ENCODE data around the gene PAX5.
"Not testable (repeated sequence)": the region's sequence is repeated elsewhere in the genome, so short reads cannot be mapped to it uniquely, and the experiment has no call there.

PAX5 gene

DNA sequence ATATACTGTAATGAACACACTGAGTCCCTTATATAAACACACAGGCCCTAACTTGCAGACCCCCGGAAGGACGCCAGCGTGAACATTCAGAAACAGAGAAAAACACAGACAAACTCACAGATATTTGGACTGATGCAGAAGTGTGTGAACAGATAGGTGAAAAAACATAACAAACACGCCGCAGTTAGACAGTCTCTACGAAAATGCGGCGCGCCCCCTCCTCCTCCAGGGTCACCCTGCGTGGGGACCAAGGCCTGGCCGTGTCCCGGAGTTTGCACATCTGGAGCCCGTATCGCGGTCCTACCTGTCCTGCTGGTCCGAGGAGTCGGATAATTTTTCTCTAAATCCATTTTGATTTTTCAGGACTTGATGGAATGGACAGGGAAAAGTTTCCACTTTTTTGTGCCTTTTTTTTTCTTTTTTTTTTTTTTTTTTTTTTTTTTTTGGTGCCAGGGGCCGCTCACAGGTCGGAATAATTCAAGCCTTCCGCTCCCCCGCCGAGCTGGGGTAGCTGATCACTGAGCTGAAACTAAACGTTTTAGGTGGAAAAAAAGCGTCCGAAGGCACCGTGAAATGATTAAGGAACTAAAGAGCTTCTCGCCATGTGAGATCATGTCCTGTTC lies at the start of gene PAX5:
Gene PAX5 (minus strand): TSS at position 587 of the 623 bp plus-strand sequence. CDS start 237 bp downstream, at position 350.
- DNase-seq: no peak

DNA sequence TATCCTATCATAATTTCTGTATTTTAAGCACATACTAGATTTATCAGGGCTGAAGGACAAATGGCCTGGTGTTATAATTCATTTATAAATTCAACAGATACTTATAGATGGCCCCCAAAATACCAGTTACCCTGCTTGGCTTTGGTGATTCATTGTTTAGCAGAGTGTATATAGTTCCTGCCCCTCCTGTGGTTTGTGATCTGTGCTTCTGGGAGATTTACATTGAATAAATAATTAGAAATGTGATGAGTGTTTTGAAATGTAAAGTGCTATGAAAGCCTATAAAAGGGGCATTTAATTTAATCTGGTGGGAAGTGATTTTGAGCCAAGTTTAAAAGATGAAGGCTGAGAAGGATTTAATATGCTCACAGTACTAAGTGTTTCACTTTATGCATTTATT lies 49.6 kb upstream of the PAX5 start:
- no peak for DNase-seq

DNA sequence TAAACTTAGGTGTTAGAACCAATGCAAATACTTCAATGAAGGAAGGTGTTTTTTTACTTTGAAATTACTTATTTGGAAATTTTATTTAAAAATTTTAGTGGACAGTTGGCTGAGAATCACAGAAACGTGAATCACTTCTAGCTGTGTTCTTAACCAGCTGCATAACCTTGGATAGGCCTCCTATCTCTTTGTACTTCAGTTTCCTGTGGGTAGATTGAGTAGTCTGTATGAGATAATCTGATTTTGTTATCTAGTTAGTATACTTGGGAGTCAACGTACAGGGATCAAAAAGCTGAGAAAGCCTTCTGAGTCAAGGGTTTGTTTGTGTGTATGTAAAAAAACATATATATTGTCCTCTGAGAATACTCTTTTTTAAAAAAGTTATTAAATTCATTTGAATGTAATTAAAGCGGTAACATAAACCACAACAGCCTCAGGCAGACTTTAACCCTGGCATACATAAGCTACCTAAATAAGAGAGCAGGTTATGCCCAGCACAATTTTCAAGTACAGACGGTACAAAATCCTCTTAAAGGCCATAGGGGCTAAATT lies 48.2 kb upstream of the PAX5 start:
- DNase-seq: no peak

DNA sequence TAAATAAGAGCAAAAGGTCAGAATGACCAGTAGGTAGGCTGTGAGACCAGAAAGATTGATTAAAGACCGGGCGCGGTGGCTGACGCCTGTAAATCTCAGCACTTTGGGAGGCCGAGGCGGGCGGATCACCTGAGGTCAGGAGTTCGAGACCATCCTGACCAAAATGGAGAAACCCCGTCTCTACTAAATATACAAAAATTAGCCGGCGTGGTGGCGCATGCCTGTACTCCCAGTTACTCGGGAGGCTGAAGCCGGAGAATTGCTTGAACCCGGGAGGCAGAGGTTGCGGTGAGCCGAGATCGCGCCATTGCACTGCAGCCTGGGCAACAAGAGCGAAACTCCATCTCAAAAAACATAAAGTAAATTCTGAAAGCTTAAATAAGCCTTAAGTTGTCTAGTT lies 47.4 kb upstream of the PAX5 start:
- DNase-seq: not testable (repeated sequence)

DNA sequence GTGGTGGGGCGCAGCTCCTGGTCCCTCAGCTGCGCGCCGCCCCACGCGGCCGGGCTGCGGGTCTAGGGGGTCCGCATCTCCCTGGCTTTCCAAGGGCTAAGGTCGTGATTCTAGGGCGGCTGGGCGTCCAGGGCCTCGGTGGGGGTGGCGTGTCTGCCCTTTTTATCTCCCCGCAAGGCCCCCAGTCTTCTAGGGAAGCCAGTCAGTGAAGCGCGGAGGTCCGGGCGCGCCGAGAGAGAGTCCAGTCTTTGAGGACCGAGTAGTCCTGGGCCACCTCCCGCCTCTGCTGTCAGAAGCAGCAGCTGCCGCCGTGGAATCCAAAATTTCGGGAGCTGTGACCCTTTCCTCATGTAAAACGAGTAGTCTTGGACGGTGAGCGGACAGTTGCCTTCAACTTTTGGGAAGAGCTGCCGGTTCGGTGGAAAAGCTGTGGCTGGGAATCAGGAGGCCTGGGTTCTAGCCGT lies 46.1 kb upstream of the PAX5 start:
- DNase-seq: peak in 11 of 14 donors; percentile 14 to 60 (median 30)

DNA sequence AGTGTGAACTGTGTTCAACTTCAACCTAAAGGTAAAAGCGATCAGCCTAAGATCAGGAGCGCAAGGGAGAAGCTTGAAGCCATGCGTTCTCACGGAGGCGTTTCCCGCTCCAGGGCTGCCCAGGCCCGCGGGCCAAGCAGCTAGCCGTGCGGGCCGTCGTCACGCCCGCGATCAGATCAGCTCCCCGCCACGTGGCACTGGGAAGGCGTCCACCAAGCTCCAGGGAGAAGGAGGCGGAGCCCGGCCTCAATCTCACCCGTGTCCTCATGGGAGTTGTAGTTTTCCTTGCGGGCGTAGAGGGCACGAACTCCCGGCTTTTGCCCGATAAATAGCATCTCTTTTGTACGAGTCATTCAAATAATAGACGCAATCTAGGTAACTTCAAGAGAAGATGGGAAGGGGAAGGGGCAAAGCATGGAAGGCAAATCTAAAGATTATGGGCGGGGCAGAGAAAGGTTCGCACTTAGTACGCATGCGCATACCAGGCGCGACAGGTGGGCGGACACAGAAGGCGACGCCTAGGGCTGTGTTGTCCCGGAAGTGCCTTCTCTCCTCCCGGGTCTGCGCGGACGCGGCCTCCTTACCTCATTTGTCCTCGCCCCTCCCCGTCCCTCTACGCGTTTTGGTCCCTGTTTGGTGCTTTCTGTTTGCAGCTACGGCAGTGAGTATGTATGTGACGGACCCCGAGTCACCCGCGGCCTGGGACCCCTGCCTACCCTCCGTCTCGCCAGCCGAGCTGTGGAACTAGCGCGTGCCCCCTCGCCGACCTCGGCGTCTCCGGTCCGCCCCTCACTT lies 45.5 kb upstream of the PAX5 start:
- peak; percentile 39 to 99 (median 92) for DNase-seq

DNA sequence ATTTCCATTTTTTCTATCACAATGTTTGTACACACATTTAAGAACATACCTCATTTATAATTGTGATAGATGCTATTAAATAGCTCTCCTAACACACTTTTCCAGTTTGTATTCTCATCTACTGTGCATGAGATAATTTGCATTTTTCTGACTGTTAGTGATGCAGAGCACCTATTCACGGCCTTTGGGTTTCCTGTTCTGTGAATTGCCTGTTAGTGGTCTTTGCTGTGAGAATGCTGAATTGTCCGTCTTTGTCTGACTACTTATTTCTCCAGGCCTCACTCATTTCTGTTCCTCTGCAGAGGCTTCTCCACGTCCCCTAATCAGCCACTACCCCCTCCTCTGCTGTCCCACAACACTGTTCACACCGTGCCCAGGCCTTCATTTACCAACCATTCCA lies 40.7 kb upstream of the PAX5 start:
- DNase-seq: not testable (repeated sequence)

DNA sequence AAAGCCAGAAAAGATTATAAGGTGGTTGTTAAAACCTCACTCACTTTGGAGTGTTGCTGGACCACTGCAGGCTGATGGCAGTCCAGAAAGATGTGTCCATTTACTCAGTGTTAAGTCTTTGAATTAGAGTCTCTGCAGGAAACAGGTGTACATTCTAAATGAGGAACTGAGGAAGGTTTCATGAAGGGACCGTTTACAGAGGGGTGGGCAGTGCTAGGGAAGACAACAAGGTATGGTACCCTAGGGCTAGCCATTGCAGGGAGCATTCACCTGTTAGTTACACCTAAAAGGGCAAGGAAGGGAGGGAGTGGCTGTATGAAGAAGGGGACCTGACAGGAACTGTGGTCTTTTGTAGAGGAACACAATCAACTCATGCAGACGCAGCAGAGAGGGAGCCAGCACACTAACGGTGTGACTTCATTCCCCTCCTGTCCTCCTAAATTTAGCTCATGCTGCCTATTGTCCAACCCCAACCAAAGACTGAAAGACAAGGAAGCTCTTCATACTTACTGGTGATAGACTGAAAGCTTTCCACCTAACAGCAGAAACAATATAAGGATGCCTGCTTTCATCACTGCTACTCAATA lies 32.2 kb upstream of the PAX5 start:
- no peak for DNase-seq

DNA sequence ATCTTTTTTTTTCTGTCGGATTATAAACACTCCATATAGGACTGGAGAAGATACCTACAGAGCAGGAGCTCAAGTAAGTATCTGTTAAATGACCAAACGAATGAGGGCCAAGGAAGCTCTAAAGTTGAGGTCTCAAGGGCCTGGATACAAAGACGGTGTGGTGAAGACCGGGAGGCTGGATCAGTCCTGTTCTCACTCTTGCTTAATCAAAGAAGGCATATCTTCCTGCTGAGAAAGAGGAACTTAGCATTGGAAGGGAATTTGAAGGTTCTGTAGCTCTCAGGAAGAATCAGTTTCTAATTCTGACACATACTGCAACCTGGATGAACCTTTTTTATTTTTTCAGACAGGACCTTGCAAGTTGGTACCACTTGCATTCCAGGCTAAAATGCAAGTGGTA lies 28.3 kb upstream of the PAX5 start:
- no peak for DNase-seq

DNA sequence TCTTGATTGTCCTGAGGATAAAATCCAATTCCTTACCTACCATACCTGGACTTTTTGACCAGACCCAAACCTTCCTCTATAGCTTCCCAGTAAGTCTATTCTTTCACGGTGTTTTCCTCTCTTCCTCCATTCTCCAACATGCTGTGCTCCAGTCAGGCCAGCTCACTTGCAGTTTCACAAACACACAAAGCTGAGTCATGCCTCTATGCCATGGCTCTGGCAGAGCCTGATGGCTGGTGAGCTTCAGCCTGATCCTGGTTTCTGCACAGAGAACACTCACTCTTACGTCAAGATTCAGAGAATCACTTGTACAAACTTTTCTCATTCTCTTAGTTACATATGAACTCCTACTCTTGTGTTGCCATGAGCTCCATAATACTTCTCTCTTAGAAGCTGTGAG lies 27.7 kb upstream of the PAX5 start:
- DNase-seq: no peak

DNA sequence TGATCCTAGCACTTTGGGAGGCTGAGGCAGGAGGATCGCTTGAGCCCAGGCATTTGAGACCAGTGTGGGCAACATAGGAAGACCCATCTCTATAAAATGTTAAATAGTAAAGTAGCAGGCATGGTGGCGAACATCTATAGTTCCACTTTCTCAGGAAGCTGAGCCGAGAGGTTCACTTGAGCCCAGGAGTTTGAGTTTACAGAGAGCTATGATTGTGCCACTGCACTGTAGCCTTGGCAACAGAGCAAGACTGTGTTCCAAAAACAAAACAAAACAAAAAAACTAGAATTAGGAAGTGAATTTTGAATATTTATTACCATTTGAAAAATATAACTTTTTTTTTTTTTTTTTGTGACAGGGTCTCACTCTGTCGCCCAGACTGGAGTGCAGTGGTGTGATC lies 26.8 kb upstream of the PAX5 start:
- no peak for DNase-seq

DNA sequence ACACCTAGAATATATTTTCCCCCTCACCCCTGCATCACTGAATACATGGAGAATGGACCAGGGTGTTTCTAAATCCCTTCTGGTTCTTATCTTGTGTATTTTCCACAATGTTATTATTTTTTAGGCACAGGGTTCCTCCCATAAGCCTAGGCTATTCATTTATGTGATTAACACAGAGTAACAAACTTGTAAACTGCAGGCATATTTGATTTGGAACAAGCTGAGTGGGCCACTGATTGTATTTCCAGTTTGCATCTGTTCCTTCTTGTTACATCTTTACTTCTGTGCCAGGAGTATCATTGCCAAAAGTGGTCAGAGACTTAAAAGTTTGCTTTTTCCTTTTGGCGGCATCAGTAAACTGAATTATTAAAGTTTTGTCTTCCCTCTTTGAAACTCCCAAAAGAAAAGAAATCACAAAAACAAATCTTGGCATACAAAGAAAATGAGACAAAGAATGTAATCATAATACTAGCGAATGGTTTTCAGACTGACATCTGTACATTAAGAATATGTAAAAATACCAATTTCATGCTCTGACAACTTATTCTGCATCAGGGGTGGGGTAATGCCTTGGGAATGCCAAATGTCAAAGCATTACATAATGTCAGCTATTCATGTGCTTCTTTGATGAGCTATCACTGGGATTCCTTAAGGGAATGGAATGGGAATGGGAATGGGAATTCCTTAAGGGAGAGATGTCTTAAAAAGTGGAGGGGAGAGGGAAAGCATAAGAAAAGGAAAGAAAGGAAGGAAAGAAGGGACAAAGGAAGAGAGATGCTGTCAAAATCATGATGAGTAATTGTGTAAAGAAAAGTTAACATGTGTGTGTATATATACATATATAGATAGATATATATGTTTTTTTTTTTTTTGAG lies 22.2 kb upstream of the PAX5 start:
- DNase-seq: no peak

DNA sequence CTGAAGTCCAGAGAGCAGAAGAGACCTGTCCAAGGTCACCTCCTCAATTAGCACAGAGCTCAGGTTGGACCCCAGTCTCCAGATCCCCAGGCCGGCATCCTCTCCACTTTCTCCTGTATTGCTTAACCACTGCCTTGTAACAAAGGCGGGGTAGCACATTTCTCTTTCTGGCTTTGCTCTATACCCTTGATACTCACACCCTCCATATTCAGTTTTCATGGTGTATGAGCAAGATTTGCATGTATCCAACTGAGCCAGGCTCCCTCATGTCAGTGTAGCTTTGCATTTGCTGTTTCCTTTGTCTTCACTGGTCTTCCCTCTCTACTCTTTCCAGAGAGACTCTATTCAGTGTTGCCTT lies 20.3 kb upstream of the PAX5 start:
- DNase-seq: not testable (repeated sequence)

DNA sequence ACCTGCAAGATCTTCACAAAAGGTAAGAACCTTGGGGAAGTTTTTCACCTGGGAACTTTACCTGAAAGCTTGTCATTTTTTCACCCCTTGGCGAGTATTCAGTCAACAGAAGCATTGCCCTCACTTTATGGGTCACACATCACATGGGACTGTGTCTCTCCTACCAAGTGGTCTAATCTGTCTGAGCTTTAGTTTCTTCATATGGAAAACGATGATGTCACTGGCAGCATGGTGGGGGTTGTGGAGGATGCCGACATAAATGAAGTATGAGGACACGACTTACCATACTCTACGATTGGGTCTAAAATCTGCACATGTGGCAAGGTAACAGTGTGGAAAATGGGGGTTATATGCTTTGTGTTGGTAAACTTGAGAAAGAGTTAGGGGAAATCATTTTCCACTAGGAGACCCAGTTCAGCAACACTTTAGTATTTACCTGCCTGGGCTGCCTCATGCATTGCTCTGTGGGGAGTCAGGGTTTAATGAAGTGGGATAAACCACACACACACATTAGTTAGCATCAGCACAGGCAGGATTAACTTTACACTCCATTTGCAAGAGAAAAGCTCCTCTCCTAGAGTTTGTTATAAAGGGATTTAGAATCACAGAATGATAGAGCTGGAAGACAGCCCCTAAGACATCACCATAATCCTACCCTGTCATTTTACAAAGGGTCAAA lies 19.8 kb upstream of the PAX5 start:
- DNase-seq: no peak

DNA sequence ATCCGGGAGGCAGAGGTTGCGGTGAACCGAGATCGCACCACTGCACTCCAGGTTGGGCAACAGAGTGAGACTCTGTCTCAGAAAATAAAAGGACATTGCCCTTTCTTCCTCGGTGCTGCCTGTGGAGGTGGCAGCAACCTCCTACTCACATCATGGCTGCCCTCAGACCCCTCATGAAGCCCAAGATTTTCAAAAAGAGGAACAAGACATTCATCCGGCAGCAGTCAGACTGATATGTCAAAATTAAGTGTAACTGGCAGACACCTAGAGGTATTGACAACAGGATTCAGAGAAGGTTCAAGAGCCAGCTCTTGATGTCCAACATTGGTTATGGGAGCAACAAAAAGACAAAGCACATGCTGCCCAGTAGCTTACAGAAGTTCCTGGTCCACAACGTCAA lies 12.6 kb upstream of the PAX5 start:
- DNase-seq: no peak

DNA sequence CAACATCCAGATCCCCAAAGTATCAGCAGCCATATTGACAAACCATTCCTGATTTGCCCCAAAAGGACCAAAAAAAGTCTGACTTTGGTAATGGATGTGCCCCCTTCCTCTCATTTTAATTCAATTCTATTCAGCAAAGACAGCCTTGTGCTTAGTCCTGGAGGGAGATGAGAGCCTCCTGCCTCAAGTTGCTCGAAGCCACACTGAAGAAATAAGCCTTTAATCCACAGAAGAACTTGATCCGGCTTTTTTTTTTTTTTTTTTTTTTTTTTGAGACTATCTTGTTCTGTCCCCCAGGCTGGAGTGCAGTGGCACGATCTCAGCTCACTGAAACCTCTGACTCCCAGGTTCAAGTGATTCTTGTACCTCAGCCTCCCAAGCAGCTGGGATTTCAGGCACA lies 8.4 kb upstream of the PAX5 start:
- DNase-seq: no peak

DNA sequence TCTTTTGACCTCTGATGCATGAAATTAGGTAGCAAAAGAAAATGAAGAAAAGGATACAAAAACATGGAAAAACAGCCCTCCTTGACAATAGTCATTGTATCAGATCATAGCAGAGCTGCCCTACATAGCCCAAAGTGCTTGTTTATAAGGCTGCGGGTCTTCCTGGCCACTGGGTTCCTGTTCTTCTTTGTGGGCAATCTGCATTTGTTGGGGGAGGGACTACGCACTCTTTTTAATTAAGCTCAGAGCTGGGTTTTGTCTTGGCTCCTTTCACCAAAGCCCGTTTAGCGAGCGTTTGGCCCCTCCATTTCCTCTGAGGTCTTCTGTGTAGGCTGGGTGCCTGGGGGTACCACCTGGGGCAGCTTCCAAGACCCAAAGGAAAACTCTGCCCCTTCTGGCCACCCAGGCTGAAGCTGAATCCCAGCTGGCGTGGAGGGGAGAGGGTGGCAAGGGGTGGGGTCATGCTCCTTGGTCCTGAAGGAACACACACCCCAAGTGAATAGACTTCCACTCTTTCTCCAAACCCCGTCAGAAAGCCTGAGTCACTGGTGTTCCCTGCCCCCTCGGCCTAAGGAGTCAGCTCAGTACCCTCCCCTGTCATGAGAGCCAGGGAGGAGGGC lies 6.5 kb upstream of the PAX5 start:
- no peak for DNase-seq

DNA sequence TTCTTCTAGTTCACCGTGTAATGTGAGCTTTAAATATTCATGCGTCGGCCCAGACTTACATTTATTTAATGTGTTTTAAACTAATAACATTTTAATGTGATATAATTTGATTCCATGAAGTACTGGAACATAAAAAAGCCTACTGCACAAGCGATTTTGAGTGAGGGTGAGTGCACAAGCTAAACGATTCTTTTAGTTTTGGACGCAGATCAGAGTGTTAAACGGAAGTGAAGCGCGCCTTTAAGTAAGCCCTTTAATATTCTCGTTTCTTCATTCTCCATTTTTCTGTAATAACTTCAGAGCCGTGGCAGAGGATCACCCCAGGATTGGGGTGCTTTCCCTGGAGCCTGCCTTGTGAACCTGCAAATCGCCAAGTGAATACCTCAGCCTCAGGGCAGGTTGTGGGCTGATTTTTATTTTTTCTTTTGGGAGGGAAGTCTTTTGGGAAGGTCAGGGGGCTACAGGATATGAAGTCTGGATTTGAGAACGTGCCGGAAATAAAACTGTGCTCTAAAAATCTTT lies 4.9 kb upstream of the PAX5 start:
- DNase-seq: no peak

DNA sequence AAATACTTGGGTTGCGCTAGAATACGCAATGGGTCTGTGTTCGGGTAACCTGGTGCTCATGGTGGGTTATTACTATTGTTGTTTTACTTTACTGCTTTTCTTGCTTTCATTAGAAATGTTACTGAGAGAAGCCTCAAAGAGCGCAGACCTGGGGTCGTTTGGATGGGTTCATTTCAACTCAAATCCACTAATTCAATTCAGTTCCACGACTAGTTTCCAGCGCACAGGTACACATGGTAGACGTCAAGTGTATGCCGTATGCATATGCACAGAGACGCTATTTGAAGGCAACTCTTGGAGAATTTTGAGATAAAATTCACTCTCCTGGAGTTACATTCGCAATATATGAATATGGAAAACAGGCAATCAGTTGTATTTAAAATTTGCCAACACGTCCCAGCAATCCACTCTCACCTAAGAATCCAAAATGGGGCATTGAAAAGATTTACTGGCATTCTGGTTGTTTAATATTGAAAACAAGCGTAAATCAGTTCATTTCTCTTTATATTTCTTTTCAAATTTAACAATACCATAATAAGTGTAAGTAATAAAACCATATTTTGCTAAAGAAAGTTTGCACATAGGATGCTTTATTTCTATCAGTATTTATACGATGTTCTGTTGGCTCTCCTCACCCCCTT lies 4.4 kb upstream of the PAX5 start:
- DNase-seq: no peak

DNA sequence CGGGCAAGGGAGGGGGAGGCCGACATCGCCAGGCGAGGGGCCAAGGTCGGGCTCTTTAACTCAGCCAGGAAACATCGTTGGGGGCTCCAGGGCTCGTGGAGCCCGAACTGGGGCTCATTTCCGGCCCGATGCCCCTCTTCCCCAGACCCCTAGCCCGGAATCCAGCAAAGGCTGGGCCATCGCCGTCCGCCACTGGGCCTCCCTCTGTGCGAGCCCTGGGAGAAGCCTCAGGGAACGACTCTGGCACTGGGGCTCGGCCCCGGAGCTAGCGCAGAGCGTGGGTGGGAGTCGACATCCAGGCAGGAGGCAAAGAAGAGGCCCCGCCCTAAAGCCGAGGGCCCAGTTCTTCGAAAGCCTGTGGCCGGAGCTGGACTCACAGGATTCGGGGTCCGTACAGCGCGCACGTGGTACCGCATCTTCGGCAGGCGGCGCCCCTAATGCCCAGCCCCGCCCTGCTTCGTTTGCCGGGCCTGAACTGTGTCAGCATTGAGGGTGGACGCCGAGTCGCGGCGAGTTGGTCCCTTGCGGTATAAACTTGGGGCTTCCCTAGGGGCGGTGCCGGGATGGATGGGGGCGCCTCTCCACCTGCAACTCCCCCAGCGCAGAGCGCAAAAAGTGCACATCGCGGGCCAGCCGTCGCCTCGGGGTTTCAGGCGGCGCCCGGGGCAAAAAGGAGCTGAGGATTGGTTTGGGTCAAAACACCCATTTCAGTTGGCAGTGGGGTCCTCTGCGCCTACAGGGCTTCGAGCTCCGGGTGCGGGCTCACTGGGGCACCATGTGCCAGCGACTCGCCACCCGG lies 3.6 kb upstream of the PAX5 start:
- no peak for DNase-seq

All from C1 segment of cervical spinal cord (tissue), 14 donors.